SK-N-SH treated with all-trans-retinoic acid at 6 μM for 48 hours (cell line): ENCODE results near the gene RETREG1.

Source experiments
- ATAC-seq: fragments of 200-7000 bp; cut with Tn5 transposase; 3 replicates; pipeline ENCODE4 v1.9.1; 2020; ENCODE audit warnings: mild to moderate bottlenecking, moderate library complexity
- ARNTL ChIP-seq: fragments of 450-650 bp; formaldehyde crosslinking; IDR thresholded peaks from 2 replicates; pipeline ENCODE4 v1.5.0; 2020; ENCODE audit warnings: low read depth, mild to moderate bottlenecking, moderate library complexity, borderline replicate concordance
- BACH2 ChIP-seq: fragments of 250-450 bp; sonication (Bioruptor Pico); IDR thresholded peaks from 2 replicates; pipeline ENCODE4 v1.9.0; 2021; ENCODE audit warnings: mild to moderate bottlenecking, borderline replicate concordance
- CSDC2 ChIP-seq: fragments of 250-450 bp; sonication (Bioruptor Pico); IDR thresholded peaks from 2 replicates; pipeline ENCODE4 v1.5.0; 2020; ENCODE audit warnings: mild to moderate bottlenecking, moderate library complexity
- ESRRG ChIP-seq: fragments of 250-450 bp; sonication (Bioruptor Pico); IDR thresholded peaks from 2 replicates; pipeline ENCODE4 v1.6.1; 2021; ENCODE audit warnings: mild to moderate bottlenecking
- GLIS3 ChIP-seq: fragments of 250-450 bp; sonication (Bioruptor Pico); IDR thresholded peaks from 2 replicates; pipeline ENCODE4 v1.5.0; 2020; ENCODE audit warnings: mild to moderate bottlenecking, moderate library complexity
- ISL1 ChIP-seq: fragments of 250-450 bp; sonication (Bioruptor Pico); IDR thresholded peaks from 2 replicates; pipeline ENCODE4 v2.1.2; 2022; ENCODE audit warnings: mild to moderate bottlenecking, moderate library complexity
- OSR1 ChIP-seq: fragments of 250-450 bp; sonication (Bioruptor Pico); IDR thresholded peaks from 2 replicates; pipeline ENCODE4 v1.8.0; 2022; ENCODE audit warnings: moderate library complexity, mild to moderate bottlenecking, inconsistent platforms
- PPARA ChIP-seq: fragments of 250-450 bp; sonication (Bioruptor Pico); IDR thresholded peaks from 2 replicates; pipeline ENCODE4 v1.5.0; 2020; ENCODE audit warnings: mild to moderate bottlenecking, borderline replicate concordance
- RARB ChIP-seq: fragments of 250-450 bp; sonication (Bioruptor Pico); IDR thresholded peaks from 2 replicates; pipeline ENCODE4 v1.8.0; 2021; ENCODE audit warnings: mild to moderate bottlenecking, moderate library complexity
- SNAI2 ChIP-seq: fragments of 250-450 bp; sonication (Bioruptor Pico); IDR thresholded peaks from 2 replicates; pipeline ENCODE4 v1.5.0; 2020; ENCODE audit warnings: mild to moderate bottlenecking, moderate library complexity
- TOX ChIP-seq: fragments of 250-450 bp; sonication (Bioruptor Pico); IDR thresholded peaks from 2 replicates; pipeline ENCODE4 v1.8.0; 2021; ENCODE audit warnings: mild to moderate bottlenecking, moderate library complexity, borderline replicate concordance
- ZC3H10 ChIP-seq: fragments of 250-450 bp; sonication (Bioruptor Pico); IDR thresholded peaks from 2 replicates; pipeline ENCODE4 v1.5.1; 2021; ENCODE audit warnings: mild to moderate bottlenecking, moderate library complexity
- ZFP3 ChIP-seq: fragments of 250-450 bp; sonication (Bioruptor Pico); IDR thresholded peaks from 2 replicates; pipeline ENCODE4 v1.5.0; 2020; ENCODE audit warnings: mild to moderate bottlenecking, moderate library complexity
- ZFP30 ChIP-seq: fragments of 450-650 bp; formaldehyde crosslinking; IDR thresholded peaks from 2 replicates; pipeline ENCODE4 v1.5.0; 2022; ENCODE audit warnings: mild to moderate bottlenecking, moderate library complexity
- ZNF565 ChIP-seq: fragments of 450-650 bp; formaldehyde crosslinking; conservative IDR thresholded peaks from 2 replicates; pipeline ENCODE4 v1.5.0; 2020; ENCODE audit warnings: low read depth, mild to moderate bottlenecking, moderate library complexity
- ZNF8 ChIP-seq: fragments of 450-650 bp; formaldehyde crosslinking; IDR thresholded peaks from 2 replicates; pipeline ENCODE4 v1.5.0; 2020; ENCODE audit warnings: mild to moderate bottlenecking, moderate library complexity
- TF ChIP-seq, protein P1 (sequence below): fragments of 250-450 bp; sonication (Bioruptor Pico); IDR thresholded peaks from 2 replicates; pipeline ENCODE4 v1.8.0; 2021; ENCODE audit warnings: low read depth, mild to moderate bottlenecking, moderate library complexity, borderline replicate concordance
- TF ChIP-seq, protein P2 (sequence below): fragments of 250-450 bp; sonication (Bioruptor Pico); IDR thresholded peaks from 2 replicates; pipeline ENCODE4 v1.5.1; 2020; ENCODE audit warnings: low read depth, mild to moderate bottlenecking, moderate library complexity
- TF ChIP-seq, protein P3 (sequence below): fragments of 250-450 bp; sonication (Bioruptor Pico); IDR thresholded peaks from 2 replicates; pipeline ENCODE4 v1.8.0; 2020; ENCODE audit warnings: mild to moderate bottlenecking, moderate library complexity, borderline replicate concordance
- TF ChIP-seq, protein P4 (sequence below): fragments of 250-450 bp; sonication (Bioruptor Pico); IDR thresholded peaks from 2 replicates; pipeline ENCODE4 v1.5.0; 2020; ENCODE audit warnings: mild to moderate bottlenecking, moderate library complexity
- TF ChIP-seq, protein P5 (sequence below): fragments of 250-450 bp; sonication (Bioruptor Pico); IDR thresholded peaks from 2 replicates; pipeline ENCODE4 v1.5.1; 2021; ENCODE audit warnings: mild to moderate bottlenecking, moderate library complexity

The RETREG1 gene

DNA sequence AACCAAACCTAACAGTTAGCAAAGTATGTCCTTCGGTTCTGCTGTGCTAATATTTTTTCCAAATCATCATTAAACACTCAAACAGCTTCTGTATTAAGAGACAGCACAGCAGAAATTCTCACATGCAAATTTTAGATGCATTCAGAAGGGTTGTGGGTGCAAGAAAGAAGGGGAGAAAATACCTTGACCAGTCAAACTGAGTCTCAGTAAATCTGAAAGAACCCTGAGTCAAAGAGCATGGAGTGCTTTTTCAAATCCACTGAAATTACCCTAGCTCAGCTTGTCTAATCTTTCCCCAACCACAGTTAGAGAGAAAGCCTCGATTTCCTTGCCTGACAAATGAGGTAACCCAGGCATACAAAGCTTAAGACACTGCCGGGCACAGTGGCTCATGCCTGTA, 55.1 kb downstream of the RETREG1 start:
- no peak for ATAC-seq
- TF ChIP-seq OSR1 (CRISPR knock-in tag), result no peak
- no peak for TF ChIP-seq PPARA (CRISPR knock-in tag)
- TF ChIP-seq TOX (CRISPR knock-in tag), result no peak
- TF ChIP-seq ZFP3 (CRISPR knock-in tag), result no peak
- TF ChIP-seq RARB (CRISPR knock-in tag), result no peak
- no peak for TF ChIP-seq GLIS3 (CRISPR knock-in tag)
- TF ChIP-seq, protein P1, sequence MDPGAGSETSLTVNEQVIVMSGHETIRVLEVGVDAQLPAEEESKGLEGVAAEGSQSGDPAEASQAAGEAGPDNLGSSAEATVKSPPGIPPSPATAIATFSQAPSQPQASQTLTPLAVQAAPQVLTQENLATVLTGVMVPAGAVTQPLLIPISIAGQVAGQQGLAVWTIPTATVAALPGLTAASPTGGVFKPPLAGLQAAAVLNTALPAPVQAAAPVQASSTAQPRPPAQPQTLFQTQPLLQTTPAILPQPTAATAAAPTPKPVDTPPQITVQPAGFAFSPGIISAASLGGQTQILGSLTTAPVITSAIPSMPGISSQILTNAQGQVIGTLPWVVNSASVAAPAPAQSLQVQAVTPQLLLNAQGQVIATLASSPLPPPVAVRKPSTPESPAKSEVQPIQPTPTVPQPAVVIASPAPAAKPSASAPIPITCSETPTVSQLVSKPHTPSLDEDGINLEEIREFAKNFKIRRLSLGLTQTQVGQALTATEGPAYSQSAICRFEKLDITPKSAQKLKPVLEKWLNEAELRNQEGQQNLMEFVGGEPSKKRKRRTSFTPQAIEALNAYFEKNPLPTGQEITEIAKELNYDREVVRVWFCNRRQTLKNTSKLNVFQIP, result no peak
- TF ChIP-seq, protein P2, sequence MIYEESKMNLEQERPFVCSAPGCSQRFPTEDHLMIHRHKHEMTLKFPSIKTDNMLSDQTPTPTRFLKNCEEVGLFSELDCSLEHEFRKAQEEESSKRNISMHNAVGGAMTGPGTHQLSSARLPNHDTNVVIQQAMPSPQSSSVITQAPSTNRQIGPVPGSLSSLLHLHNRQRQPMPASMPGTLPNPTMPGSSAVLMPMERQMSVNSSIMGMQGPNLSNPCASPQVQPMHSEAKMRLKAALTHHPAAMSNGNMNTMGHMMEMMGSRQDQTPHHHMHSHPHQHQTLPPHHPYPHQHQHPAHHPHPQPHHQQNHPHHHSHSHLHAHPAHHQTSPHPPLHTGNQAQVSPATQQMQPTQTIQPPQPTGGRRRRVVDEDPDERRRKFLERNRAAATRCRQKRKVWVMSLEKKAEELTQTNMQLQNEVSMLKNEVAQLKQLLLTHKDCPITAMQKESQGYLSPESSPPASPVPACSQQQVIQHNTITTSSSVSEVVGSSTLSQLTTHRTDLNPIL (CRISPR knock-in tag), result no peak
- TF ChIP-seq BACH2 (CRISPR knock-in tag), result no peak
- TF ChIP-seq ZNF565 (CRISPR knock-in tag), result no peak
- no peak for TF ChIP-seq CSDC2 (CRISPR knock-in tag)
- TF ChIP-seq, protein P3, sequence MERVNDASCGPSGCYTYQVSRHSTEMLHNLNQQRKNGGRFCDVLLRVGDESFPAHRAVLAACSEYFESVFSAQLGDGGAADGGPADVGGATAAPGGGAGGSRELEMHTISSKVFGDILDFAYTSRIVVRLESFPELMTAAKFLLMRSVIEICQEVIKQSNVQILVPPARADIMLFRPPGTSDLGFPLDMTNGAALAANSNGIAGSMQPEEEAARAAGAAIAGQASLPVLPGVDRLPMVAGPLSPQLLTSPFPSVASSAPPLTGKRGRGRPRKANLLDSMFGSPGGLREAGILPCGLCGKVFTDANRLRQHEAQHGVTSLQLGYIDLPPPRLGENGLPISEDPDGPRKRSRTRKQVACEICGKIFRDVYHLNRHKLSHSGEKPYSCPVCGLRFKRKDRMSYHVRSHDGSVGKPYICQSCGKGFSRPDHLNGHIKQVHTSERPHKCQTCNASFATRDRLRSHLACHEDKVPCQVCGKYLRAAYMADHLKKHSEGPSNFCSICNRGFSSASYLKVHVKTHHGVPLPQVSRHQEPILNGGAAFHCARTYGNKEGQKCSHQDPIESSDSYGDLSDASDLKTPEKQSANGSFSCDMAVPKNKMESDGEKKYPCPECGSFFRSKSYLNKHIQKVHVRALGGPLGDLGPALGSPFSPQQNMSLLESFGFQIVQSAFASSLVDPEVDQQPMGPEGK (CRISPR knock-in tag), result no peak
- TF ChIP-seq SNAI2 (CRISPR knock-in tag), result no peak
- no peak for TF ChIP-seq ISL1 (CRISPR knock-in tag)
- TF ChIP-seq, protein P4, sequence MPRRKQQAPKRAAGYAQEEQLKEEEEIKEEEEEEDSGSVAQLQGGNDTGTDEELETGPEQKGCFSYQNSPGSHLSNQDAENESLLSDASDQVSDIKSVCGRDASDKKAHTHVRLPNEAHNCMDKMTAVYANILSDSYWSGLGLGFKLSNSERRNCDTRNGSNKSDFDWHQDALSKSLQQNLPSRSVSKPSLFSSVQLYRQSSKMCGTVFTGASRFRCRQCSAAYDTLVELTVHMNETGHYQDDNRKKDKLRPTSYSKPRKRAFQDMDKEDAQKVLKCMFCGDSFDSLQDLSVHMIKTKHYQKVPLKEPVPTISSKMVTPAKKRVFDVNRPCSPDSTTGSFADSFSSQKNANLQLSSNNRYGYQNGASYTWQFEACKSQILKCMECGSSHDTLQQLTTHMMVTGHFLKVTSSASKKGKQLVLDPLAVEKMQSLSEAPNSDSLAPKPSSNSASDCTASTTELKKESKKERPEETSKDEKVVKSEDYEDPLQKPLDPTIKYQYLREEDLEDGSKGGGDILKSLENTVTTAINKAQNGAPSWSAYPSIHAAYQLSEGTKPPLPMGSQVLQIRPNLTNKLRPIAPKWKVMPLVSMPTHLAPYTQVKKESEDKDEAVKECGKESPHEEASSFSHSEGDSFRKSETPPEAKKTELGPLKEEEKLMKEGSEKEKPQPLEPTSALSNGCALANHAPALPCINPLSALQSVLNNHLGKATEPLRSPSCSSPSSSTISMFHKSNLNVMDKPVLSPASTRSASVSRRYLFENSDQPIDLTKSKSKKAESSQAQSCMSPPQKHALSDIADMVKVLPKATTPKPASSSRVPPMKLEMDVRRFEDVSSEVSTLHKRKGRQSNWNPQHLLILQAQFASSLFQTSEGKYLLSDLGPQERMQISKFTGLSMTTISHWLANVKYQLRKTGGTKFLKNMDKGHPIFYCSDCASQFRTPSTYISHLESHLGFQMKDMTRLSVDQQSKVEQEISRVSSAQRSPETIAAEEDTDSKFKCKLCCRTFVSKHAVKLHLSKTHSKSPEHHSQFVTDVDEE (CRISPR knock-in tag), result no peak

DNA sequence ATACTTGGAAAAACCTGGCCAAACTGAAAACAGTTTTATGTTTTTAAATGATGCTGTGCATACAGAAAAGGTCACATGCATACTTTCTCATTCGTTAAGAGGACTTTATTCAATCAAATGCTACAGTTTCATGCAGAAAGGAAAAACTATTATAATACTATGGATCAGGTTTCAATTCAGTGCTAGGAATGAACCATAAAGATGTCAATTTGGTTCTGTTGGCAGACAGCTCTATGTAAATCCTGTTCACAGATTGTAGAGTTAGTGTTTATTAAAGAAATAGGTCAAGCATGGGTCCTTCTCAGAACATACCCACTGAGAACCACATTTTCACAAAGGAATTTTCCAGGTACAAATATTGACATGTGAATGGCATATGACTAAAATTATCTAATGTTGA, 57.1 kb downstream of the RETREG1 start:
- ATAC-seq, result no peak
- TF ChIP-seq OSR1 (CRISPR knock-in tag) (no peak), RARB (CRISPR knock-in tag) (no peak)
- TF ChIP-seq, protein P4 (CRISPR knock-in tag), result no peak

DNA sequence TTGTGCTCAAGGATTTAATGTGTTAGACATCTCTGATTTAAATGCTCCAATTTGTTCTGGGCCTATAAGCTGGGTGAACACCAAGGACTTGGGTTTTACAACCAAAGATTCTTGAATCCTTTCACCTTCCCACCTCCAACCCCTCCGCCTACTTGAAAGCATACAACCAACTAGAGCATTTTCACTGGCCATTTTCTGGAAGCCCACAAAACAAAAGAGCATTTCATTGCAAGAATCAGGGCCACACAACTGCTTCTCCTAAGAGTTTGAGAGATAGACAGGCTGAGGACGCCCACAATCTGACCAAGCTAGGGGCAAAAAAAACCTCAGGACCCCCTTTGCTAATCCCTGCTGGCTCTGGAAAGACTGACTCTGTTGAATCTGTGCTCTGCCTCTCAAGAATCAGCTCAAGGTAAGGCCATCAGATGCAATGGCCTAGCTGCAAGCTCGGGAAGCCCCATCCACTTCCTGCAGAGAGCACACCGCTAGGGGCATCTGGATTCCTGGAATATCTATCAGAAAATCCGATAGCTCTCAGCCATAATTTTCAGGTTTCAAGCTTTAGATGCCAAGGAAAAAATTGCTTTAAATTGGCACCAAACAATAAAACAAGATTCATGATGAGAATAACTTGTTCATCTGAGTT, 57.7 kb downstream of the RETREG1 start:
- TF ChIP-seq, protein P5, sequence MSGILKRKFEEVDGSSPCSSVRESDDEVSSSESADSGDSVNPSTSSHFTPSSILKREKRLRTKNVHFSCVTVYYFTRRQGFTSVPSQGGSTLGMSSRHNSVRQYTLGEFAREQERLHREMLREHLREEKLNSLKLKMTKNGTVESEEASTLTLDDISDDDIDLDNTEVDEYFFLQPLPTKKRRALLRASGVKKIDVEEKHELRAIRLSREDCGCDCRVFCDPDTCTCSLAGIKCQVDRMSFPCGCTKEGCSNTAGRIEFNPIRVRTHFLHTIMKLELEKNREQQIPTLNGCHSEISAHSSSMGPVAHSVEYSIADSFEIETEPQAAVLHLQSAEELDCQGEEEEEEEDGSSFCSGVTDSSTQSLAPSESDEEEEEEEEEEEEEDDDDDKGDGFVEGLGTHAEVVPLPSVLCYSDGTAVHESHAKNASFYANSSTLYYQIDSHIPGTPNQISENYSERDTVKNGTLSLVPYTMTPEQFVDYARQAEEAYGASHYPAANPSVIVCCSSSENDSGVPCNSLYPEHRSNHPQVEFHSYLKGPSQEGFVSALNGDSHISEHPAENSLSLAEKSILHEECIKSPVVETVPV (CRISPR knock-in tag), result no peak
- no peak for TF ChIP-seq ZNF565 (CRISPR knock-in tag)
- TF ChIP-seq RARB (CRISPR knock-in tag), result no peak
- no peak for TF ChIP-seq ZFP30 (CRISPR knock-in tag)
- no peak for TF ChIP-seq ZNF8
- TF ChIP-seq BACH2 (CRISPR knock-in tag), result no peak
- TF ChIP-seq ZC3H10 (CRISPR knock-in tag), result no peak
- no peak for TF ChIP-seq ARNTL
- TF ChIP-seq ESRRG (CRISPR knock-in tag), result no peak
- TF ChIP-seq OSR1 (CRISPR knock-in tag), result no peak
- TF ChIP-seq ZFP3 (CRISPR knock-in tag), result no peak
- TF ChIP-seq, protein P3 (CRISPR knock-in tag), result no peak
- TF ChIP-seq CSDC2 (CRISPR knock-in tag), result no peak
- TF ChIP-seq, all 23 proteins: peak for 0

More for the DNA sequence above, 57.7 kb downstream of the RETREG1 start:
- no peak for ATAC-seq
